Calu3 (cell line): ENCODE results near the gene DLST. TPM values are rescaled to one million over a fixed set of nuclear protein-coding genes. Genes with fewer than 3 reads are reported as not detected.

ENCODE experiments used
- BruUV-seq: library from RNA; stranded (reverse); fragments of 400-500 nt; replicated peaks from 2 replicates; lab custom pipeline; 2021; lab: Mats Ljungman, UMichigan
- CTCF ChIA-PET: fragments of 300-600 bp; sonication (Branson Sonifier 250); formaldehyde crosslinking; loops from one replicate; lab custom pipeline; 2022; ENCODE audit warnings: antibody characterized with exemption; lab: Charles Lee
- DNase-seq: peaks from one replicate; pipeline ENCODE4 v3.0.0; 2022
- H3K27ac Mint-ChIP-seq: one replicate; pipeline ENCODE4 v1.8.0; 2022; ENCODE audit warnings: mixed read lengths; ENCODE audit not compliant: unreplicated experiment
- H3K27me3 Mint-ChIP-seq: one replicate; pipeline ENCODE4 v1.8.0; 2022; ENCODE audit warnings: mixed read lengths; ENCODE audit not compliant: unreplicated experiment
- H3K36me3 Mint-ChIP-seq: one replicate; pipeline ENCODE4 v1.8.0; 2022; ENCODE audit warnings: mild to moderate bottlenecking, moderate library complexity, mixed read lengths; ENCODE audit not compliant: insufficient read depth, unreplicated experiment
- H3K4me1 Mint-ChIP-seq: one replicate; pipeline ENCODE4 v1.8.0; 2022; ENCODE audit warnings: mild to moderate bottlenecking, low read depth, mixed read lengths; ENCODE audit not compliant: unreplicated experiment
- H3K4me3 Mint-ChIP-seq: one replicate; pipeline ENCODE4 v1.8.0; 2022; ENCODE audit warnings: mild to moderate bottlenecking, low read depth, moderate library complexity, mixed read lengths; ENCODE audit not compliant: unreplicated experiment
- H3K9me3 Mint-ChIP-seq: one replicate; pipeline ENCODE4 v1.8.0; 2022; ENCODE audit warnings: low read depth, mixed read lengths; ENCODE audit not compliant: unreplicated experiment
- intact Hi-C: fragments of 100-400 bp; cut with micrococcal nuclease; formaldehyde crosslinking; loops from one replicate; pipeline ENCODE4 v1.10.0; 2022; ENCODE audit not compliant: unreplicated experiment
- total RNA-seq: library from RNA; stranded (reverse); gene quantifications from 2 replicates; pipeline ENCODE4 v1.2.3, GENCODE V29; 2022
- TF ChIP-seq, protein P1 (sequence below): fragments of 200-600 bp; IDR thresholded peaks from one replicate; pipeline ENCODE4 v1.8.0; 2022; ENCODE audit warnings: antibody characterized with exemption; ENCODE audit not compliant: unreplicated experiment

The DLST gene
- total RNA-seq, 1 experiment from 2014 or later: 84.2 TPM

DNA sequence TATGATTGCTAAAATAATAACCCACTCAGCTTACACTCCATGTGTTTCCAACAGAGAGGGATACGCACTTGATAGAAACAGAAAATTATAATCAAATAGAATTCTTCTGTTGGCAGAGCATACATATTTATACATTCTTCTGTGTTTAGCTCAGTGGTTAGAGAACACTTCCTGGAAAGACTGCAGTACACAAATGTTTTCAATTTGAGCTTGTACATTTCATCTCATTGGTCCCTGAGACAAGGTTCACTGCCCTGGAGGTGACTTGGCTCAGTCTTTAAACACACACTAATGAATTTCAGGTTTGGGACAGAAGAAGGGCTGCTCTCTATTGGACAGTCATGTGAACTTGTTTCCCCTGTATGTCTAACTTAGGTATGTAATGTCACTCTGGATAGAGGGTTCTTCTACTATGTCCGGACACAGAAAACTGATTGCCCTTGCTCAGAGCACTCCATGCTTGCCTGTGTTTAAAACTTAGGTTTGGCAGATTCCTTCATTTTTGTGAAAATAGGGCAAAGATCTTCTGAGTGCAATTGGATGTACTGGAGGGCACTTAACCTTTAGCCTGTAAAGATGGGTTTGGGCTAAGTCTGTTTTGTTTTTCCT lies 28.7 kb upstream of the DLST start:
- CTCF ChIA-PET: no interaction called here
- DNase-seq: no peak
- no peak overlapping the region for H3K4me3 Mint-ChIP-seq
- intact Hi-C loops: no loop called here
- no peaks in the 10 kb centered on the region for H3K4me1 Mint-ChIP-seq
- TF ChIP-seq, protein P1, sequence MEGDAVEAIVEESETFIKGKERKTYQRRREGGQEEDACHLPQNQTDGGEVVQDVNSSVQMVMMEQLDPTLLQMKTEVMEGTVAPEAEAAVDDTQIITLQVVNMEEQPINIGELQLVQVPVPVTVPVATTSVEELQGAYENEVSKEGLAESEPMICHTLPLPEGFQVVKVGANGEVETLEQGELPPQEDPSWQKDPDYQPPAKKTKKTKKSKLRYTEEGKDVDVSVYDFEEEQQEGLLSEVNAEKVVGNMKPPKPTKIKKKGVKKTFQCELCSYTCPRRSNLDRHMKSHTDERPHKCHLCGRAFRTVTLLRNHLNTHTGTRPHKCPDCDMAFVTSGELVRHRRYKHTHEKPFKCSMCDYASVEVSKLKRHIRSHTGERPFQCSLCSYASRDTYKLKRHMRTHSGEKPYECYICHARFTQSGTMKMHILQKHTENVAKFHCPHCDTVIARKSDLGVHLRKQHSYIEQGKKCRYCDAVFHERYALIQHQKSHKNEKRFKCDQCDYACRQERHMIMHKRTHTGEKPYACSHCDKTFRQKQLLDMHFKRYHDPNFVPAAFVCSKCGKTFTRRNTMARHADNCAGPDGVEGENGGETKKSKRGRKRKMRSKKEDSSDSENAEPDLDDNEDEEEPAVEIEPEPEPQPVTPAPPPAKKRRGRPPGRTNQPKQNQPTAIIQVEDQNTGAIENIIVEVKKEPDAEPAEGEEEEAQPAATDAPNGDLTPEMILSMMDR: no peak
- BruUV-seq: no TSS peak
- no peaks in the 10 kb centered on the region for H3K27me3 Mint-ChIP-seq
- H3K27ac Mint-ChIP-seq: no peak overlapping the region
- no peaks in the 10 kb centered on the region for H3K36me3 Mint-ChIP-seq
- H3K9me3 Mint-ChIP-seq: no peaks in the 10 kb centered on the region

DNA sequence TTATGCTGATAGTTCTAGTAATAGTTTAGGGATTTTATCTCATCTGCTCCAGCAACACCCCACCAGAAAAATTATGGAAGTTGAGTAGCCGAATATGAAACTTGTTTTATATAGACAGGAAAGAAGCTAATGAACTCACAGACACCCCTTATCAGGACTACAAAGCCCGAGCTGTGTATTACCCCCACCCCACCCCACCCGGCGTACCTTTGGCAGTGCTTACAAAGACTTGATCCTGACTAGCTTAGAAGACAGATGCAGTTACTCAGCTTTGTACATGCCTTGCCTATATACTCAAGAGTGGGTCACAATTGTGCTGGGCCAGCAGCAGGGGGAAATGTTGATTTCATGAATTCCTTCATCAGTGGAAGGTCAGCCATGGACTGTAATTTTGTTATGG lies 28.1 kb upstream of the DLST start:
- no peak for DNase-seq
- CTCF ChIA-PET: no interaction called here
- no peaks in the 10 kb centered on the region for H3K27me3 Mint-ChIP-seq
- no peaks in the 10 kb centered on the region for H3K4me1 Mint-ChIP-seq
- TF ChIP-seq, protein P1: no peak
- H3K27ac Mint-ChIP-seq: no peak overlapping the region
- intact Hi-C loops: no loop called here
- H3K4me3 Mint-ChIP-seq: no peak overlapping the region
- H3K9me3 Mint-ChIP-seq: no peaks in the 10 kb centered on the region
- H3K36me3 Mint-ChIP-seq: no peaks in the 10 kb centered on the region
- BruUV-seq: no TSS peak

DNA sequence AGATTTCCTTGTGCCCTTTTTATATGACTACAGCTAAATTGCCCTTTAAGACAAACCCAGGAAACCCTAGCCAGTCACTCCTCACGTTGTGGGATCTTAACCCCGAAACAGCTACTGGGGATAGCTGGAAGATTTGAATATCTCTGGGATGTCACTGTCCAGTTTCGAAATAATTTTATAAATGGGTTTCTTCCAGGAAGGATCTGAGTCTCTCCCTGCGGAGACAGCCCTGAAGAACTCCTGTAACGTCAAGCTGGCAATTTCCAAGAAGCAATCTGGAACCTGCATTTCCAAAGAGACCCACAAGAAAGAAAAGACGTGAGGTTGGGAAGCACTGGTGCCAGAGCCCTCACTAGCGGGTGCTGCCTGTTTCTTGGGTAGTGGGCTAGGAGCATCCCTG lies 26.7 kb upstream of the DLST start:
- Mint-ChIP-seq H3K36me3 (no peaks in the 10 kb centered on the region), H3K27me3 (no peaks in the 10 kb centered on the region), H3K4me1 (no peaks in the 10 kb centered on the region), H3K27ac (no peak overlapping the region), H3K9me3 (no peaks in the 10 kb centered on the region), H3K4me3 (no peak overlapping the region)
- no TSS peak for BruUV-seq
- TF ChIP-seq, protein P1: no peak
- DNase-seq: no peak
- intact Hi-C loops: no loop called here
- CTCF ChIA-PET: no interaction called here

DNA sequence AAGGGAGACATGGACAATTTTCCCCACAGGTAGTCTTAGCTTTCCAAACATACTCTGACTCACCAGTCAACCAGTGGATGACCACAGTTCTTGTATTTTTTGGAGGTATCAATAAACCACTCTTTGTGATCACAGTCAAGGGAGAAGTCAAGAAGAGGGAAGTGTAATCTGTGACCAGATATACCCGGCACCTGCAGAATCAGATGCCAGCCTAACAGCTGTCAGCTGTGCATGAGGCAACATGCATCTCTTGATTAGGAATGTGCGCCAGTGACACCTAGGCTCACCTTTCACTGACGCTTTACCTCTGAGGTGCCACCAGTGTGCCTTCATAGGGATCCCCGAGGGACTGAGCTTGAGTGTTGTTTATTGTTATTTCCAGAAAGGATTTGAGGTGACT lies 25.8 kb upstream of the DLST start:
- TF ChIP-seq, protein P1: no peak
- H3K36me3 Mint-ChIP-seq: no peaks in the 10 kb centered on the region
- H3K27me3 Mint-ChIP-seq: no peaks in the 10 kb centered on the region
- H3K9me3 Mint-ChIP-seq: no peaks in the 10 kb centered on the region
- no peak overlapping the region for H3K4me3 Mint-ChIP-seq
- no TSS peak for BruUV-seq
- intact Hi-C loops: no loop called here
- CTCF ChIA-PET: no interaction called here
- no peak for DNase-seq
- H3K27ac Mint-ChIP-seq: no peak overlapping the region
- H3K4me1 Mint-ChIP-seq: no peaks in the 10 kb centered on the region
